B cell (primary cell): ENCODE measurements around the gene NXPE4.

Source experiments
- CTCF ChIP-seq: fragments of 200-600 bp; IDR thresholded peaks from one replicate; pipeline ENCODE4 v1.8.0; 2022; ENCODE audit warnings: antibody characterized with exemption, mild to moderate bottlenecking
- EZH2 ChIP-seq: IDR thresholded peaks from 2 replicates; pipeline ENCODE4 v1.6.1; 2012; ENCODE audit warnings: borderline replicate concordance, low read depth, mild to moderate bottlenecking, moderate library complexity, low read length; ENCODE audit not compliant: insufficient read depth, poor library complexity, severe bottlenecking

- TF ChIP-seq CTCF (no peak), EZH2 (no peak)
These were observed 25.5 kb upstream of the NXPE4 start for GRCh38 chr11:114621072-114621471.
